Nephron progenitor cell (in vitro differentiated cells): ENCODE results near the gene GRN.

Source experiments
- DNase-seq: peaks from one replicate; pipeline ENCODE4 v3.0.0; 2021
- H3K27ac Mint-ChIP-seq: 2 replicates; pipeline ENCODE4 v1.8.0; 2021; ENCODE audit warnings: mild to moderate bottlenecking, moderate library complexity, mixed read lengths
- H3K27me3 Mint-ChIP-seq: 2 replicates; pipeline ENCODE4 v1.8.0; 2021; ENCODE audit warnings: mild to moderate bottlenecking, low read depth, mixed read lengths; ENCODE audit not compliant: poor library complexity
- H3K36me3 Mint-ChIP-seq: 2 replicates; pipeline ENCODE4 v1.8.0; 2021; ENCODE audit warnings: low read depth, mixed read lengths
- H3K4me1 Mint-ChIP-seq: 2 replicates; pipeline ENCODE4 v1.8.0; 2021; ENCODE audit warnings: mixed read lengths
- H3K4me3 Mint-ChIP-seq: 2 replicates; pipeline ENCODE4 v1.8.0; 2021; ENCODE audit warnings: mild to moderate bottlenecking, moderate library complexity, mixed read lengths
- H3K9me3 Mint-ChIP-seq: 2 replicates; pipeline ENCODE4 v1.8.0; 2021; ENCODE audit warnings: mild to moderate bottlenecking, moderate library complexity, mixed read lengths
- TF ChIP-seq, protein P1 (sequence below): fragments of 200-600 bp; sonication (generic); IDR thresholded peaks from 2 replicates; pipeline ENCODE4 v1.5.0; 2021; ENCODE audit warnings: antibody characterized with exemption

The GRN gene

GRCh38 chr17:44331249-44331760 lies 13.8 kb upstream of the GRN start:
- Mint-ChIP-seq H3K27ac (no peak overlapping the region), H3K4me1 (peaks cover 5% of the 10 kb centered on the region), H3K27me3 (peaks cover 19% of the 10 kb centered on the region), H3K36me3 (no peaks in the 10 kb centered on the region), H3K4me3 (no peak overlapping the region), H3K9me3 (no peaks in the 10 kb centered on the region)
- DNase-seq: peak; percentile 77
- TF ChIP-seq, protein P1, sequence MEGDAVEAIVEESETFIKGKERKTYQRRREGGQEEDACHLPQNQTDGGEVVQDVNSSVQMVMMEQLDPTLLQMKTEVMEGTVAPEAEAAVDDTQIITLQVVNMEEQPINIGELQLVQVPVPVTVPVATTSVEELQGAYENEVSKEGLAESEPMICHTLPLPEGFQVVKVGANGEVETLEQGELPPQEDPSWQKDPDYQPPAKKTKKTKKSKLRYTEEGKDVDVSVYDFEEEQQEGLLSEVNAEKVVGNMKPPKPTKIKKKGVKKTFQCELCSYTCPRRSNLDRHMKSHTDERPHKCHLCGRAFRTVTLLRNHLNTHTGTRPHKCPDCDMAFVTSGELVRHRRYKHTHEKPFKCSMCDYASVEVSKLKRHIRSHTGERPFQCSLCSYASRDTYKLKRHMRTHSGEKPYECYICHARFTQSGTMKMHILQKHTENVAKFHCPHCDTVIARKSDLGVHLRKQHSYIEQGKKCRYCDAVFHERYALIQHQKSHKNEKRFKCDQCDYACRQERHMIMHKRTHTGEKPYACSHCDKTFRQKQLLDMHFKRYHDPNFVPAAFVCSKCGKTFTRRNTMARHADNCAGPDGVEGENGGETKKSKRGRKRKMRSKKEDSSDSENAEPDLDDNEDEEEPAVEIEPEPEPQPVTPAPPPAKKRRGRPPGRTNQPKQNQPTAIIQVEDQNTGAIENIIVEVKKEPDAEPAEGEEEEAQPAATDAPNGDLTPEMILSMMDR: peak; percentile 80

GRCh38 chr17:44333371-44333770 lies 11.7 kb upstream of the GRN start:
- no peak for DNase-seq
- H3K27me3 Mint-ChIP-seq: peaks cover 20% of the 10 kb centered on the region
- TF ChIP-seq, protein P1: no peak
- H3K4me3 Mint-ChIP-seq: no peak overlapping the region
- H3K4me1 Mint-ChIP-seq: peaks cover 16% of the 10 kb centered on the region
- no peaks in the 10 kb centered on the region for H3K36me3 Mint-ChIP-seq
- no peak overlapping the region for H3K27ac Mint-ChIP-seq
- no peaks in the 10 kb centered on the region for H3K9me3 Mint-ChIP-seq

DNA sequence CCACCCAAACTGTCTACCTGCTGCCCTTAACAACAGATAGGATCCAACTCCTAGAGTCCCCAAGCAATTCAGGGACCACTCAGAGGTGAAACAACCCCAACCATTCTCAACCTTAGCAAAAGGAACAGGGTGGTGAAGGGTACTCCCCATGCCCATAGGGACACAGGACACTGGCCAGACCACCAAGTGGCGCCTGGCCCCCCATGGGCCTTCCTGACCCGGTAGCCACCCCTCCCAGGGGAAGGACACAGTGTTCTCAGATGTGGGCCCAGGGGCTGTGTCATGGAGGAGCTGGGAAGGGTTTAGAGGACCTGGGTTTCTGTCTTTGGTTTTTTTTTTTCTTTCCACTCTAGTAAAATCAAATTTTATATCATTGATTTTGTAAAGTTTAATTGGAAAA lies 10.8 kb upstream of the GRN start:
- Mint-ChIP-seq H3K4me1 (peaks cover 18% of the 10 kb centered on the region), H3K9me3 (no peaks in the 10 kb centered on the region), H3K27me3 (peaks cover 18% of the 10 kb centered on the region), H3K27ac (no peak overlapping the region), H3K4me3 (no peak overlapping the region), H3K36me3 (no peaks in the 10 kb centered on the region)
- DNase-seq: no peak
- TF ChIP-seq, protein P1: no peak

DNA sequence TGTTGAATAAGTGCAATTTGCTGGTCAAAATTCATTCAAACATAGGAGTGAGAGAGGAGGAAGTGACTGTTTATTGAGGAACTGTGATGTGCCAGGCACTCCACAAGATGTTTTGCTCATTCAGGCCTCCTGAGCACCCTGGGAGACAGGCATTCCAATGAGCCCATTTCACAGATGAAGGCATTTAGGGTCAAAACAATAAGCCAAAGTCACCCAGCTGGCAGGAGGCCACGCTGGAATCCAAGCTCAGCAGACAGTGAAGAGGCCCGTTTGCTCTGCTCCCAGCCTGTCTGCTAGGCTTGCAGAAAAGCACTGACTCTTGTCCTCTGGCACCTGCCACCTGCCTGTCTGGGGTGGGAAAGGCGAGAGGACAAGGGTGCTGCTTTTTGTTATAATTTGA lies 10.4 kb upstream of the GRN start:
- Mint-ChIP-seq H3K9me3 (no peaks in the 10 kb centered on the region), H3K4me3 (no peak overlapping the region), H3K27ac (no peak overlapping the region), H3K27me3 (peaks cover 18% of the 10 kb centered on the region), H3K36me3 (no peaks in the 10 kb centered on the region), H3K4me1 (peaks cover 18% of the 10 kb centered on the region)
- TF ChIP-seq, protein P1: no peak
- no peak for DNase-seq

GRCh38 chr17:44335564-44335963 lies 9.5 kb upstream of the GRN start:
- DNase-seq: no peak
- TF ChIP-seq, protein P1: no peak
- H3K27me3 Mint-ChIP-seq: peaks cover 26% of the 10 kb centered on the region
- H3K4me3 Mint-ChIP-seq: no peak overlapping the region
- no peaks in the 10 kb centered on the region for H3K9me3 Mint-ChIP-seq
- H3K36me3 Mint-ChIP-seq: no peaks in the 10 kb centered on the region
- H3K27ac Mint-ChIP-seq: no peak overlapping the region
- peaks cover 18% of the 10 kb centered on the region for H3K4me1 Mint-ChIP-seq

DNA sequence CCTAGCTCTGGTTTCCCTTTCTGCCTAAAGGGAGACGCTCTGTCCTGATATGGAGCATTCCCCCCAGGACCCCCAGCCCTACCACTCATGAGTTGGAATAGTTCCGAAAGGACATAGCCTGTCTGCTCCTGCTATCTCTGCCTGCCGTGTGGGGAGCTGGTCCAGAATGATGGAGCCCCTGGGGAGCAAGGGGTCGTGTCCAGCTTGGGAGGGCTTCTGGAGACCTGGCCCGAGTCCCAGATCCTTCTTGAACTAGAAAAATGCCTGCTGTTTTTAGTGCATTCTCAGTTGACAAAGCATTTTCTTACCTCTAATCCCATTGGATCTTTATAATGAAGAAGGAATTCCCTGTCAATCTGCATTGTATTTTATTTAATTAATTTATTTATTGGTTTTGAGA lies 9.1 kb upstream of the GRN start:
- DNase-seq: no peak
- TF ChIP-seq, protein P1: no peak
- no peak overlapping the region for H3K27ac Mint-ChIP-seq
- peaks cover 18% of the 10 kb centered on the region for H3K4me1 Mint-ChIP-seq
- H3K27me3 Mint-ChIP-seq: peaks cover 29% of the 10 kb centered on the region
- H3K9me3 Mint-ChIP-seq: no peaks in the 10 kb centered on the region
- H3K4me3 Mint-ChIP-seq: no peak overlapping the region
- no peaks in the 10 kb centered on the region for H3K36me3 Mint-ChIP-seq
